ENCODE results near the gene INSYN2B.
"Not testable (repeated sequence)": the region's sequence is repeated elsewhere in the genome, so short reads cannot be mapped to it uniquely, and the experiment has no call there.

Gene INSYN2B

DNA sequence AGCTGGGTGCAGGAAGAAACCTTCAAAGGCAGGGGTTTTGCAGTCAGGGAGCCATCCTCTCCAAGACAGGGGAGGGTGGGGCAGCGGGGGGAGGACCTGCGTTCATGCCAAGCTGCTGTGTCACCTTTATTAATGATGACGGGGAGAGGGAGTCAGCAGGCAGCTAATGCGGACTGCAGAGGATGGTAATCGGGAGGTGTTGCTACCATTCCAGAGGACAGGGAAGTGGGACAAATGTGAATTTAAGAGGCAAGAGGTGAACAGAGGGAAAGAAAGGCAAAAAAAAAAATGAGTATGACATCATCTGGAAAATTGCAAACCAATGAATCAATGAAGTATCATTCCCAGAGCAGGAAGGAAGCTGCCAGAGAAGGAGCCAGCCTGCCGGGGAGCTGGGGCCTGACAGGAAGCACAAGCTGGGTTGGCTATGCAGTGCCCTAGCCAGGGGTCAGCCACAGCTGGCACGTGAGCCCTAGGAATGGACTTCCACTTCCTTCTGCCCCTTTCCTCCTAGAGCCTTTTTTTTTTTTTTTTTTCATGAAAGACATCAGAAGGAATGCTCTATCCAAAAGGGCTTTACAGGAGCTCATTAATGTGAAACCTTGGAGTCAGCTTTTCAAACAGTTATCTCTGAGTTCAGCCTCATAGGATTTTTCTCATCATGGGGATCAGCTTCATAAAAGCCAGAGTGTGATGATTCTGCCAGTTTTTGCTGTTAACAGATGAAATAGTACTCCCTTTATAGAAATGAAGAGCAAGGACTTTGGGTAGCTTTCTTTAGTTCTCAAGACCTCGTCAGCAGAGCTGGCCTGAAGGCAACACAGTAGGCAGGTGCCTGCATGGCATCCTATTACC lies 9.2 kb downstream of the INSYN2B start:
- no peak for DNase-seq

DNA sequence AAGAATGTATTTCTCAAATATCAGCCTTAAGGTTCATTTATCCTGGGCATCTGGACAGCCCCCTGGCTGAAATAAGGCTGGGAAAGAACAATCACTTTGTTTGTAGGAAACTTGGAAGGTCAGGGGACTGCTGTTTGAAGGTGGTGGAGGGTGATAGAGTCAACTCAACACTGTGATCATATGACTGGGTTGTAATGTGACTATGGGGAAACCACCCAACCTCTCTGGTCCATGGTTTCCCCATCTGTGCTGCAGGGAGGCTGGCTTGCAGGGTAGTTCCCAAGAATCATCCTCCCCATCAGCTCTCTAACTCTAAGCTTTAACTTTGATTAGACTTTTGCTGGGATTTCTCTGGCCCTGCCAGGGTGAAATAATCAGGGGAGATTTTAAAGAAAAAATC lies 10.0 kb downstream of the INSYN2B start:
- no peak for DNase-seq

DNA sequence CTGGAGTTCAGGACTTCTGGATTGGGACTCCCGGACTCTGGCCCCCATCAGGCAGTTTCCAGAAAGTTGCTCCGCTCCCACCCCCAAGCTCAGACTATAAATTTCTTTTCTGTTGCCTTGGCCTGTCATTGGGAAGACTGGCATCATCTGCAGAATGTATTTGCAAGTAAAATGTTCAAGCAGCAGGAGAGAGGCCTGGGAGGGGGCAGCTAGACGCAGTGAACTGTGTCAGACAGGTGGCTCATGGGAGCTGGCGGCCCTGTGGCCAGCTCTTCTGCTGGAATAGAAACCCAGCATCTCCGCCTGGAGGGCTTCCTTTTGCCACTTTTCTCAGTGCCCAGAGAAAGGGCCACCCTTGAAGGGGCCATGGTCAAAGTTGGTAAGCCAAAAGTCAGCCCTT lies 16.0 kb downstream of the INSYN2B start:
- DNase-seq: no peak

DNA sequence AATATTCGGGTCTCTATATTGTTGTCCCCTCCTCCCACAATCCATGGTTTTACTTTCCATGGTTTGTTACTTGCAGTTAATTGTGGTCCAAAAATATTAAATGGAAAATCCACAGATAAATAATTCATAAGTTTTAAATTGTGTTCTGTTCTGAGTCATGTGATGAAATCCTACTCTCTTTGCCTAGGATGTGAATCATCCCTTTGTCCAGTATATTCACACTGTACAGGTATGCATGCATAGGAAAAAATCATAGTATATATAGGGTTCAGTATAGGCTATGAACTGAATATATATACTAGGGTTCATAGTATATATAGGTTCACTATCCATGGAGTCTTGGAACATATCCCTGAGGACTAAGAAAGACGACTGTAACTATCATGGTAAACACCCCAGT lies 19.6 kb downstream of the INSYN2B start:
- no peak for DNase-seq

DNA sequence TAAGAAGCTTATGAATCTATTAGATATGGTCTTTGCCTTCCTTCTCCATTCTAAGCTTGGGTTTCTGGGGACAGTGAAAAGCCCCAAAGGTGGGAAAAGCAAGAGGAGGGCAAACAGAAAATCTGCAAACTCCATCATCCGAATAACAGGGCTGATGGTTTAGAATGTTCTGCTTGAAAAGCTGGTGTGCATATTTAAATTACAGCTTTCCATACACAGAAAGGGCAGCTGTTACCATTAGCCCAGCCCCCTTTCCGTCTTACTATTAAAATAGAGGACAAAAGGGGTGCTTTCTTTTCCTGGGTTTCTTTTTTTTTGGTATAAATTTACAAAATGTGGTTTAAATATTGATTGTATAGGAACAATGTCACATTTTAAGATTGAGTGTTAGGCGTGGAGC lies 22.0 kb downstream of the INSYN2B start:
- DNase-seq: no peak

DNA sequence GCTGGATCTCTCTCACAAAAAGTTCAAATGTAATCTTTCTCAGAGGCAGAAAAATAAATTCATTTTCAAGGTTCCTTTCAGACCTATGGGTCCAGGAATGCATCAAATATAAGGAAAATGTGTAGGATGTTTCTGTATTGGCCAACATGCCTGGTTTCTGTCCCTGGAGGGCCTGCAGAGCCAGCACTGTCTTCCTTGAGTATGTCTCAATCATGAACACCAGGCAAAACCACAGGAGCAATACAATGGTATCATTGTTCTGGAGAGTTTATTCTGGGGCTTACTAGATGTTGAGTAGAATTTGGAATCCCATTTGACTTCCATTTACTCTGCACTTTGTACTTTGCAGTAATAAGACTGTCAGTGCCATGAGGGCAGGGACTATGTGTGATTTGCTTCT lies 23.5 kb downstream of the INSYN2B start:
- no peak for DNase-seq

DNA sequence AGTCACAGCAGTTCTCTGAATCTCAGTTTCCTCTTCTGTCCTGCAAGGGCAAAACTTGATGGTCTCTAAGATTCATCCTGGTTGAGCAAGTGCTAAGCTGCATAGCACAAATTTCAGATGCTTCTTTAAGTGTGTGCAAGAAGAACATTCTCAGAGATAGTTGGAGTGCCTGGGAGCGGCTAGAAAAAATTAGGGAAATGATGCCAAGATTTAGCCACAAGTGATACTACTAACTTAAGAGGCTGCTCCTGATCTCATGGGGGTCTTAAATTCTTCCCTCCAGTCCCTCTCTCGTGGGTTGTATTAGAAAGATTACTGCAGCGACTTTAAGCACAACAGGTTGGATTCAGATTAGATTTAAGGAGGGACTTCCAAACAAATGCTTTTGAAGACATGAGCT lies 24.2 kb downstream of the INSYN2B start:
- no peak for DNase-seq

DNA sequence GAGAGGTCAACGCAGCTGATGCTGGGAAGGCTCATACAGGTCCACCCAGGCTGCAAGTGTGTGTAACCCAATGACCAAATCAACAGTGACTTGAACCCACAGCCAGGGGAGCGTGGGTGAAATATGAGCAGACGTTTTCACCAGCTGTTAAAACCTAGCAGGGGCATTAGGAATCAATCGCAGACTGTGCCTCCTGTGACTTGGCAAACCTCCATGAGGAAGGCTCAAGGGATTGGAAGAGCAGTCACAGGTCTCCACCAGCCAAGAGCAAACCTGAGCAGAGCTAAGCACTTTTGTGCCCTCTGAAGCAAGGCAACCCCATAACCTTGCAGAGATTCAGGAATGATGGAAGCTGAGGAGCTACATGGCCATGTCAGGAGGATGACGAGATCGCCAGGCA lies 25.5 kb downstream of the INSYN2B start:
- no peak for DNase-seq

DNA sequence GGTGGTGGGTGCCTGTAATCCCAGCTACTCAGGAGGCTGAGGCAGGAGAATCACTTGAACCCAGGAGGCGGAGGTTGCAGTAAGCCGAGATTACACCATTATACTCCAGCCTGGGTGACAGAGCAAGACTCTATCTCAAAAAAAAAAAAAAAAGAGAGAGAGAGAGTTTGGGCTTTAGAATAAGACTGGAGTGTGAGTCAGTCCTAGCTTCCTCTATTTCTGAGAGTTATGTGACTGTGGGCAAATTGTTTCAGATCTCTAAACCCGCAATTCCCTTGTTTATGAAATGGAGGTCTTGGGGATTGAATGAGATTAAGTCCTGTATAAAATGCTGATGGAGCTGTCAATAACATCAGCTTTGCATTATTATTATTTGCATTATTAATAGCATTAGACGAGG lies 27.1 kb downstream of the INSYN2B start:
- not testable (repeated sequence) for DNase-seq

DNA sequence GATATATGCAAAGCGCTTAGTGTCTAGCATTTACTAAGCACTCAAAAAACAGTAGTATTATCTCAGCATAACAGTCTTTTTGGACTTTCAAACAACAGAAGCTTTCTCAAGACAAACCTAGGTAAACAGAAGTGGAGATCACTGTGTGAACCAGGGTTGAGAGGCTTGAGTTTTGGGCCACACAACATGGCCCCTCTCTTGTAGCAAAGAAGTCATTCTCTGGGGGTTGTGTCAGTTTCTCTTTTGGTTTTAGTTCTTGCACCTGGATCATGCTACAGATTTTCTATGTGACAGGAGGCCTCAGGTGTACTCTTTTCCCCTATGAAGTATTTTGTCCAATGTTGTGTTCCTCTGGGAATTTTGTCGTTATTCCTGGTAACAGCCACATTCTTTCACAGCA lies 30.0 kb downstream of the INSYN2B start:
- no peak for DNase-seq

DNA sequence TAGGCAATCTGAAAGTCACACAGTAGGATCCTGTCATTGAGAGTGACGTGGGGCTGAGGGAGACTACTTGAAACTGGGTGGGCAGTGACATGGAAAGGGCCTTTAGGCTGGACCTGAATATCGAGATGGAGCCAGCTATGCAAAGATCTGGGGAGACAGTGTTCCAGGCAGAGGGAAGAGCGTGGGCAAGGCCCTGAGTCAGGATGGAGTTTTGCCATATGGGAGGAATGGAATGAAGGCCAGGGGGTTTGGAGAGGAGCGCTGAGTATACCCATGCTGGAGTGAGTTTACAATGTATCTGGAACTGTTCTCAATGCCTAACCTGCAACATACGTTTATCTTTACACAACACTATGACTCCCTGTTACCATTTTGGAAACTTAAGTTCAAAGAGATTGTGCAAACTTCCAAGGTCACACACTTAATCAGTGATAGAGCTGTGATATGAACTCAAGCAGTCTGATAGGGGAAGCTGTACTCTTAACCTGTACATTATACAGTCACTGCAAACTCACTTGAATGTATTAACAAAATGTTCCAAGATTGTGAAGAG lies 33.5 kb downstream of the INSYN2B start:
- DNase-seq: no peak

DNA sequence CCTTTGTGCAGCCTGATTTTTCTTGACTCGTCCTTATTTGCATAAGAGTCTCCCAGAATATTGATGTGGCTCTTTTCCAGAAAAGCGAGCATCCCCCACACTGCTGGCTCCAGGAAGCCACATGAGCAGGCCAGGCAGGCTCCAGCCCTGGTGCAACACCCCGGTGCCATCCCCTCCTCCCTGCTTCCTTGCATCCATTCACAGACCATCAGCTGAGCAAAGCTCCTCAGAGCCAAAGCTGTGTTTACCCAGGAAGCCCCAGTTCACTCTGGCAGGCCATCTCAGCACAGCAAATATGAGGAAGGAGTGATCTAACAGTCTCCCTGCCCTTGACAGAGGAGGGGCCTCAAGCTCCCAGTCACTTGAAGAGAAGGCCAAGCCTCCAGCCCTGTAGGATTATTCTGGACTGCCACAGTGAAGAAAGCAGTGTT lies 34.4 kb downstream of the INSYN2B start:
- no peak for DNase-seq

DNA sequence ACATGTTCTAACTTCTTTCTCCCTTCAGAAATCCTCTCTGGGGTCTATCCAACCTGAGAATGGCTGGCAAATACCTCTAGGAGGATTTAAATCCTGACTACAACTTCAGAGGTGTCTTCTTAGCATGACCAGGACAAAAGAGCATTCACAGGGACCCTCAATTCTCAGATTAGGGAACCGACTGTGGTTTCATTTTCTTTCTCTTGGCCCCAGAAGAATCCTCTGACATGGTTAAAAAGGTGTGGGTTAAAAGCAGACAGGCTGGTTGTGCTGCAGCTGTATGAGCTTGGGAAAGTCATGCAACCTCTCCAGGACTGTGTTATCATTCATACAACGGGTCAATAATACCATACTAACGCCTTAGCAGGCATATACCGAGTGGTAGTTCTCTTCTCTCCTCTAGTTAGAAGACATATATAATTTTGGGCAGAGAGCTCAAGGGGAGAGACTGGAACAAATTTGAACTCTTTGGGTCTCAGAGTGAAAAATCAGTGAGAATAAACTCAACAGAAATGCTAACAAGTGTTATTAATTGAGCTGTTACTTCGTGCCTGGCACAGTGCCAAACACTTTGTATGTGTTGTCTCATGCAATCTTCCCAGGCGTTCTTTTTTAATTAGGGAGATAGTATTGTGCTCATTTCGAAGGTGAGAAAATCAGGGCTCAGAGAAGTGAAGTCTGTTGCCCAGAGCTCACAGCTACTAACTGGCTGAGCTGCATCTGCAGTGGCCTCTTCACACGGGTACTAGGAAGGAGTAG lies 35.2 kb downstream of the INSYN2B start:
- no peak for DNase-seq

DNA sequence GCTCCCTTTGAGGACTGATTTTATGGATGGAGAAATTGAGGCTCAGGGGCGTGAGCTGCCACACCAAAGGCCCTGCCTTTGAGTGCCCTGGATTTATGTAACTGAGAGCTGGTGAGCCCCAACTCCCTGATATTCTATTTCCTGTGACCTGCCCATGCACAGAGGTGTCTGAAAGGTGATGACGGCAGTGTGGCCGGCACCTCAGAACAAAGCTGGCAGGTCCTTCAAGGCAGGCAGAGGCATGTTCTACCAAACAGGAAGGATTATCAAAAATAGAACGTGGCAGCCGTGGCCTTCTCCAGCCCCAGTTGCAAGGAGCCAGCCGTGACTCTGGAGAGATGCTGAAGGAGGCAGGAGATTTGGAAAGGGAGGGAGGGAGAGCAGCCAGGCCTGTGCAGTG lies 36.2 kb downstream of the INSYN2B start:
- no peak for DNase-seq

DNA sequence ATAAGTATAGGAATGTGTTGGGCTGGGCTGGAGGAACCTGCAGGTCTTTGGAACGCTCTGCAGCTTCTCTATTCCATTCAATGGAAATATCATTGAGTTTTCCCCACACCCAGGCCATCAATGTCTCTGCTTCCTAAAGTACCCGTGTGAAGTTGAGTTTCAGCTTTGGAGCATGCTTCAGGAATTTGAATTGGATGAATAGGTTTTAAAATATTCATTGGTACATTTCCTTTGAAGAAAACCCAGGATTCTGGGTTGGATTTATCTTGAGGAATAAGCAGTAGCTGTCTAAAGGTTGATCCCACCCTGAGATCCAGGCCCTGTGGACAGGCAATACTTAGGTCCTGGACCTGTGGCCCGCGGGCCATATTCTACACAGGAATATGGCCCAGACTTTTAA lies 37.3 kb downstream of the INSYN2B start:
- DNase-seq: no peak

DNA sequence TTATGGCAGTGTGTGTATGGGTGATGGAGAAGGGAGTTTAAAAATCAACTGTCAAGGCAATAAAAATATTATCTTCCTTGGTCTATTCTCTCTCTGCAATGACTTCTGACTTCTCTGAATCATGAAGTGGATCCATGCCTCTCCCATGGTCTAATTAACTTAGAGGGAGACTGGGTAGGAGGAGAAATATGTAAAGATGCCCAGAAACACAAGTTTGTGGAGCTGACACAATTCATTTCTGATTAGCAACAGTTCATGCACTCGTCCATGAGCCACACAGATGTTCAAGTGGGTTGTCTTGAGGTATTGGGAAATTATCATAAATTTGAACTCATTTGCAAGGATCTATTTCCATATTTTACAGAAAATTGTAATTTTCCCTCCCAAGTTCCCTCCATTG lies 38.1 kb downstream of the INSYN2B start:
- DNase-seq: no peak

DNA sequence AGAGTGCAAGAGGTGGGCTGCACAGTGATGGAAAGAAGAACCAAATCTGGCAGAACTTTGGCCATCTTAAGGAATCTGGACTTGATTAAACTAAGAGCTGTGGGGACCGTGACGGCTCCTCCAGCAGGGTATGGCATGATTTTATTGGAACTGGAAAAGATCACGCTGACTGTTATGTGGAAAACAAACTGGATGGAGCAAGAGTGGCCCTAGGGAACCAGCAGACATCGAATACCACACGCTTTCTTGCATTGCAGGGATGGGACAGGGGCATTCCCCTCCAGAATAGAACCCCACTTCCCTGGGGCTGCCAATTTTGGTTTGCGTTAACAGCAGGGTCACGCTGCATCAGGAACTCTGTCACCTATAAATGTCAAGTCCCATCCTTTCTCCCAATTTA lies 38.8 kb downstream of the INSYN2B start:
- DNase-seq: no peak

DNA sequence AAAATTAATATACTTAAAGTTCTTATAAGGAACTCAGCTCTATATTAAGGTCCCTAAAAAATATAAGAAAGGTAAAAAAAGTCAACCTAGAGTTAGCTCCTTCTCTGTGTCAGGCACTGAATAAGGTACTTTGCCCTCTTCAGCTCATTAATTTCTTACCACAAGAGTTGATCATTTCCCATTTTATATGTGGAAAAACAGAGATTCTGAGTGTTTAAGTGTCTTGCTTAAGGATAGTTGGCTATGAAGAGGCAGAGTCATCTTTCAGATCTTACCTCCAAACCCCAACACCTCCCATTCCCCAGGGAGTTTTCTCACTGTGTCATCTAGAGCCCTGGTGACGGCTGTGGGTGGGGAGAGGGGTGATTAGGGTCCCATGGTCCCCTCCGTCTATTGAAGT lies 40.6 kb downstream of the INSYN2B start:
- DNase-seq: no peak

DNA sequence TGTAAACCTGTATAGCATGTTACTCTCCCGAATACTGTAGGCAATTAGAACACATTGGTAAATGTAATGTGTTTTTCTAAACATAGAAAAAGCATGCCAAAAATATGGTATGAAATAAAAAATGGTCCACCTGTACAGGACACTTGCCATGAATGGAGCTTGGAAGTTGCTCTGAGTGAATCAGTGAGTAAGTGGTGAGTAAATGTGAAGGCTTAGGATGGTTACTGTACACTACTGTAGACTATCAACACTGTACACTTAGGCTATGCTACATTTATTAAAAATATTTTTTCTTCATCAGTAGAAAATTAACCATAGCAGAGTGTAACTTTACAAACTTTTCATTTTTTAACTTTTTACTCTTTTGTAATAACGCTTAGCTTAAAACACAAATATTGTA lies 41.9 kb downstream of the INSYN2B start:
- no peak for DNase-seq

DNA sequence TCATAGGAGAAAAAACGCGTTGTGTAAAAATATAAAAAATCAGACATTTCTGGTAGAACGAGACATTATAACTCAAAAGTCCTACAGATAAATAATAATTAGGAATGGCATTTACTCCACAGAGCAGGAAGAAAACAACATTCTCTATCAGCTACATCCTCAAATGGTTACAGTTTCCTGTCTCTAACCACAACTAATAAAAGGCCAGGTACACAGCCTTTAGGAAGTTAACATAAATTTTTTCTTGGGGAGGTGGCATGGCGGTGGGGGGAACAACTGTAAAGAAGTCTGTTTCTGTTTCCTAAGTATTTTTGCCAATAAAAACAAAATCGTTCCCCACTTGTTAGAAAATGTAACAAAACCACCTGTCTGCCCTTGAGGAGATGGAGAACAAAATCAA lies 44.5 kb downstream of the INSYN2B start:
- DNase-seq: no peak

DNA sequence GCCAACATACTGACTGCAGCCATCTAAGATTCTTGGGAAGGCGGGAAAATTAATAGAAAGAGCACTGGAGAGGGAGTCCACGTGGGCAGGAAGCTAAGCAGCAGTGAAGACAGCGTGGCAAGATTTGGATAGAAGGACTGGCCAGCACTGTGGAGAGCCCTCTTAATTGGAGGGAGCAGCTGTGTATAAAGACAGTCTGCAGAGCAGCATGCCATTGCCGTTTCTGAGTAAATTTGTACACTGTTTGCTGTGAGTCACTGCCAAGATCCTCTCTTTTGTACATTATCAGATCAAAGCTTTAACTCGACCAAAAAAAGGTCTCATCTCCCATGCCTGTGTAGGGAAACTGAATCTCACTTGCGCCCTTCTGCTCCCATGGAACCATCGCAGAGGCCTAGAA lies 45.3 kb downstream of the INSYN2B start:
- no peak for DNase-seq

DNA sequence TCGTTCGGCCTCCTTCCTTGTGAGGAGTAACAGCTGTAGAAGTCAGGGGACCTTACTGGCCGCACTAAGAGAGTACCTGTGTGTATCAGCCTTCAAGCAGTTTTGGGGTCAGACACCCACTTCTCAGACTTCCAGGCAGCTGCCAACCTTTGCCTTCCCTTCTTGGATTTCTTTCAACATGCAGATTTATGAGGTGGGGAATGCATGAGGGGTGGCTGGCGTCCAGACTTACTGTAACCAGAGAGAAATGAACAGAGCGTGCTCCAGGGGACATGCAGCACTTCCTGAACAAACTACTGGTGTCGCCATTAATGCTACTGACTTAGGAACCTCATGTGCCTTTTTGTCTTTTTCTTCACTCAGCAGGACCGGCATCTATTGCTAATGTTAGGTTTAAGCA lies 46.7 kb downstream of the INSYN2B start:
- no peak for DNase-seq

DNA sequence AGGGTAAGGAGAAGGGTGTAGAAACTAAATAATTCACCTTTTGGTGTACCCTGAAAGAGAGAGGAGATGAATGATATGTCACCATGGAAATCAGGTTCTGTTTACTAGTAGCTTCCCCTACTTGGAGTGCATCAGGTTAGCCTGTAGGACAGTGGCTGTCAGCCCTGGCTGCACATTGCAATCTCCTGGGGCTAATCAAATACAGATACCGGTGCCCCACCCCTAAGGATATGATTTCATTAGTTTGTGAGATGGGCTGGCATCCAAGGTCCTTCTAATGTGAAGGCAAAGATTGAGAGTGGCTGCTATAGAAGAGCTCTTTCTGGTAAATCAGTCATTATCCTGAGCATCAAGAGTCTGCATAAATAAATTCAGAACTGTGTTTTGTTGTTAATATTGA lies 47.2 kb downstream of the INSYN2B start:
- no peak for DNase-seq

DNA sequence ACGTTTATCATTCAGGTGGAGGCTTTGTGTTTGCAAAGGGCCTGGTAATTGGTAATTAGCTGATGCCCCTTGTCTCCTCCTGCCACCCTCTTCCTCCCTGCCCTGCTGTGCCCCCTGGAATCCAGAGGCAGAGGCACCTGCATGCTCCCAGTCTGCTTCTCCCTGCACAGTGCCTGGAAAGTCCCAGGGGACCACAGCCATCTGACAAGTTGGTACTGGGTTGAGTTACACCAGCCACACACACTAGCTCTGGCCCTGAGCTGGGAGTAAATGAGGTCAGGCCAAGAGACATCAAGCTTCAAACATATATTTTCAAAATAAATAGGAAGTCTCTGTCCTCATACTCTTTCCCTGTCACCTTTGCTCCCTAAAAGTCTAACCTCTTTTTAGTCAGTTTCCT lies 56.3 kb downstream of the INSYN2B start:
- no peak for DNase-seq

Data from activated naive CD4-positive, alpha-beta T cell treated with anti-CD3 and anti-CD28 coated beads, Interleukin-2, amount 50 U/mL, for 16 hours (primary cell).